HG03025 (cell line): ENCODE results near the gene TTLL10.

ENCODE experiments used
- ATAC-seq: cut with Tn5 transposase; IDR thresholded peaks from one replicate; pipeline ENCODE4 v1.9.1; 2021; ENCODE audit warnings: mild to moderate bottlenecking, moderate library complexity; ENCODE audit not compliant: unreplicated experiment, low FRiP score

Gene TTLL10

DNA sequence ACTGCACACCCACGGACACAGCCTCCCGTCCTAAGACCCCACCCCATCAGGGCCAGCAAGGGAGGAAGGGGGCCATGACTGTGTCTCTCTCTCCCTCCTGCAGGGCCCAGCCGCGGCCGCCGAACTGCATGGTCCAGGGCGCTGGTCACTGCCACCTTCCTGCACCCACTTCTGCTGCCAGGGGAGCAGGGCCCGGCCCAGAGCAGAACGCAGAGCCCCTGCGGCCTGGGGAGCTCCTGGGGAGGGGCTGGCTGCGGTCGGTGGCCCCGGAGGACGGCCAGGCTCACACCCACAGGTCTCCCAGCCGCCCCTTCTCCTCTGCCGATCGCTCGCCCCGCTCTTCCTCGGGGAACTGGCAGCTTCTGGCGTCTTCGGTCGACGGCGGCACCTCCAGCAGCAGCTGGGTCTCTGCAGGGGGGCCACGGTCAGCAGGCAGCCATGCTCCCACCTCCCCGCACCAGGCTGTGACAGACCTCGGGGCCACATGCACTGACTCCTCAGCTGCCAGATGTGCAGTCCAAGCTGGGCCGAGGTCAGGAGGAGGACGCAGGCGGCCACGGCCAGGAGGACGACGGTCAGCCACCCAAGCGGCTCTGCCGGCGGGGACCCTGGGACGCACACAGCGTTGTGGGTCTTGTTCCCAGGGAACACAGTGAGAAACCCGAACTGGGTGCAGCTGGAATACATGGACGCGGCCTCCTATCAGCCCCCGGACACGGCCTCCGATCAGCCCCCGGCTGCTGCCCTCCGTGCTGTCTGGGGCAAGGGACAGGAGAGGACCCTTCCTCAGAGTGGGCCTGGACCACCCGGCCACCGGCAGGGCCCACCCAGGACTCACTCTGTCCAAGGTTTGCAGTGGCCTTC lies 30.1 kb downstream of the TTLL10 start:
- ATAC-seq: no peak

DNA sequence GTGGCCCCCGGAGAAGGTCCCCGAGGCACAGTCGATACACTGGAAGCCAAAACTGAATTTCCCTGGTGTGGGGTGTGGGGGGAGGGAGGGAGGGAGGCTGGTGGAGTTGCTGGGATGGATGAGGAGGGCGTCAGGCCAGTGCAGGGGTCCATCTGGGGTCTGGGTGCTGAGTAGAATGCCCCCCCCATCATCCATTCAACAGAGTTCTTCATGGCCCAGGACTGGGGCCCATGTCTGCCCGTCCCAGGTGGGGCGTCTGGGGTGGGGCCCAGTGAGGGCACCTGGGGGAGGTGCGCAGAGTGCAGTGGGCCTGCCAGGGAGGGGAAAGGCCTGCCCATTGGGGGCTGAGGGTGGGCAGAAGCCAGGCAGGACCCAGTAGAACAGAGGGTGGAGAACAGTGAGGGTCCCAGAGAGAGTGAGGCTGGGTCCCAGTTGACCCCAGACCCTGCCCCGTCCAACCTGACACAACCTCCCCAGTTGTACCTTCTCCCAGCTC lies 30.8 kb downstream of the TTLL10 start:
- no peak for ATAC-seq

DNA sequence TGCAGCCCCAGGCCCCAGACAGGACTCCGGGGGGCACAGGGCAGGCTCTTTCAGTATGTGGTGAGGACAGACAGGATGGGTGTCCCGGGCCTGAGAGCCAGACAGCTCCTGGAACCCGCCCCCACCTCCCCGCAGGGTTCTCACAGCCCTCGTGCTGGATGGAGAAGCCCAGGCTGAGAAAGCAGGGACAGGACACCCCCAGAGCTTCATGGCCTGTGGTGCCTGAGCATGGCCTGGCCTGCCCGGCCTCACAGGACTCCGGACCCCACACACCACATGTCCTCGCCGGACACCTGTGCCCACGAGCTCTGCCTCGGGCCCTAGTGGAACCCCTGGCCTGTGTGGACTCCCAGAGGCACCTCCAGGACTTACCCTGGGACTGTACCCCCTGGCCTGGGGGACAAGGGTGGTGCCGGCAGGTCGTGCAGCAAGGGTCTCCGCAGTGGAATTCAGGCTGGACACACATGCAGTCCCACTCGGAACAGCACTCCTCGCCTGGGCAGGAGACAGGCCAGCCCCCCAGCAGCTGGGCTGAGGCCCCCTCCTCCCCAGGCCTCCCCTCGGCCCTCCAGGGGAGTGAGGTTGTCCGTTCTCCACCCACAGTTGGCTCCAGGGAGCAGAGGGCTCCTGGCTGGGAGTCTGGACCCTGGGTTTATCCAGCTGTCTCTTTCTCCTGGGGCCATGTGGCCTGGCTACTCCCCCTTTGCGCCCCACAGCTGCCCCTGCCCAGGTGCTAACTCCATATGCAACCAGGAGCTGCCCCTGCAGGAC lies 31.5 kb downstream of the TTLL10 start:
- ATAC-seq: no peak

DNA sequence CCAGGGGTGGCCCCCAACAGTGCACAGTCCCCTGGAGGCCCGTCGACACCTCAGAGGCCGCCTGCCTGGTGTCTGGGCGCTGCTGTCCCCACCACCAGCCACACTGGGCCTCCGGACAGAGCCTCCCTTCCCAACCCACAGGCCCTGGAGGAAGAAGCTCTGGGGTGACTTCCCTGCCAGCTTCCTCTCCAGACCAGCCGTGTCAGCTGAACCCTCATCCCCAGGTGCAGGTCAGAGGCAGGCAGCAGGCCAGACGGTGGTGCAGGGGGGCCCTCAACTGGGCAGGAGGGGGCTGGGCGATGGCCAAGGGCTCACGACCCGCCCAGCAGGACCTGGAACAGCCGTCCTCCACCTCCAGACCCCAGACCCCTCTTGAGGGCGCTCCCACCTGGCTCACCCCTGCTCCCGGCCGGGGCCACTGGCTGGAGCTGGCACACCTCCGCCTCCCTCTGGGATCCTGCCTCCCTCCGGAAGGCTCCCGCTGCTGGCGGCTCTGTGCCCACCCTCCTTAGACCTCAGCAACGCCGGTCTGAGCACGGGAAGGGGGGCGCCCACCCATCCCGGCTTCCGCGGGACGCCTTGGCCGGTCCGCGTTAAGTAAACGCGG lies 32.2 kb downstream of the TTLL10 start:
- no peak for ATAC-seq

DNA sequence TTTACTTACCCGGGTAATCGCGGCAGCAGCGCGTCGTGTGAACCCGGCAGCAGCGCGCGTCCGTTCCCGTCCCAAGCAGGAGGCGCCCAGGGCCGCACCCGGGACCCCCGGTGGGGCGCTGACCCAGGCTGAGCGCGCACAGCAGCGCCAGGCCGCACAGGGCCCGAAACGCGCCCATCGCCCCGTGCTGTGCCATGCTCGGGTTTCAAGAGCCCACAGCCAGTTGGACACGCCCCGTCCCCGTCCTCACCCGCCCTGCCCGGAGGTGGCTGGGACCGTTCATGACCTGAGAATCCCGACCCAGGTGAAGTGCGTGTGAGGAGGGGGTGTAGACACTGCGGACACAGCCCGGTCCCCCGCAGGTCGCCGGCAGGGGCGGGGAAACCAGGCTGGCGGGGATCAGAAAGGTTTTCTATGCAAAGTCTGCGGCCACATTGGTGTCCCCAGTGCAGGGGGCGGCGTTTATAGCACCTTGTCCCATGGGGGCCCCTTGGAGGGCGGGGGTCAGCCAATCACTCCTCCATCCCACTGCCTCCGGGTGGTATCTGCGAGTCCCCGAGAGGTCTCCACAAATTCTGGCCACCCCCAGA lies 32.8 kb downstream of the TTLL10 start, which contains the start of gene TNFRSF18:
Gene TNFRSF18 (minus strand): TSS at position 217 of the 590 bp plus-strand sequence. CDS start 21 bp downstream, at position 196.
- ATAC-seq: no peak

DNA sequence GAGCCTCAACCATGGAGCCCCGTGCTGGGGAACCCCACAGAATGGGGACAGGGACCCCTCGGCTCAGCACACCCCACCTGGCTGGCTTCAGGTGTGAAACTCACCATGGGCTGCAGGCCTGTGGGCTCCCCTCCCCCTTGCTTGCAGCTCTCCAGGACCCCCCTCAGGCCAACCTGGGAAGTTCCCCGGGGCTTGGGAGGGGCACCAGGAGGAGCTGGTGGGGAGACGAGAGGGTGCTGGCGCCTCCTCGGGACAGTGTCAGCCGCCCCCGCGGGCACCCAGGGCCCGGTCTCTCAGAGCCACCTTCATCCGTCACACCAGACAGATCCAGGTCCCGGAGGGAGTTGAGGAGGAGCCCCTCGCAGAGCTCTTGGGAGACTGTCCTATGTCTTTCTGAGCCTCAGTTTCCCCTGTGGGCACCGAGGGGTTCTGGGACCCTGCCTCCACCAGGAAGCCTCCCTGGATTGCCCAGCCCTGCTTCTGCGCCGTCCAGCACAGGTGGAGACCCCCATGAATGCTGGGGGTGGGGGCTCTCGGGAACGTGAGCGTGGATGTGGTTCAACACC lies 33.4 kb downstream of the TTLL10 start:
- no peak for ATAC-seq

DNA sequence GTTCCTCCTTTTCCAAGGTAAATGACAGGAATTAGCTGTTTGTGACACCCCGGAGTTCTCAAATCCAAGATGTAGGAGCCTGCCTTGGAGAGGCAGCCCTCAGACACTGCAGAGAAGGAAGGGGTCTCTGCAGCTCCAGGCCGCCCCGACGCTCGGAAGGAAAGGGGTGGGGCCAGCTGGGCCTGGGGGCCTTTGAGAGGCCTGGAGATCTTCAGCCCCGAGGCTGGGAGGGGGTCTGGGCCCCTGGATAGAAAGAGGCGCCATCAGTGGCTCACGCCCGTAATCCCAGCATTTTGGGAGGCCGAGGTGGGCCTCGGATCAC lies 33.9 kb downstream of the TTLL10 start:
- ATAC-seq: no peak

DNA sequence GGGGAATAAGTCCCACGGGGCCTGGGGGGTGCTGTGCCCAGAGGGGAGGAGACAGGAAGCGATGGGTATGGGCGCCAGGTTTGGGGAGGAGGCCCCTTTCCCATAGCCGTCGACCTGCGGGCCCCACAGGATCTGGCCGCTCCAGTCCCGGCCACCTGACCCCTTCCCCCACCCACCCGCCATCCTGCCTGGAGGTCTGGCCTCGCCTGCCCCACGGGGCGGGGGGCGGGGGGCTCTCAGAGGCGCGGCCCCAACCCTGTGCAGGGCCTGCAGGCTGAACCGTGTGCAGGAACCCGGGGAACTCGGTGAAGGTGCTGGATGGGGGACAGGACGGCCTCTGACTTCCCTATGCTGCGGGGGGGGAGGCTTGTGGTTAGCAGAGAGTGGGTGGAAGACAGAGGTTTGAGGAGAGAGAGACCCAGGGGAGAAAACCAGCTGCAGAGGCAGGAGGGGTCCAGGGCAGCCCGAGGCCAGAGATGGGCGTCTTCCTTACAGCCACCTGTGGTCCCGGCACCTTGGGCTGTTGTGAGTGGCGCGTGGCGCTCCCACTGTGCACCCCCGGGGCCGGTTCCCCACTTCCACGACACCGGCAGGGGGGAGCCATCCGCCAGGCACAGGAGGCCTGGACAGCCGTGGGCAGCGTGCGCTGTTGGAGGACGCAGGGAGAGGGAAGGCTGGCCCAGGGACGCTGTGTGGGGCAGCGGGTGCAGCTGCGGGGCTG lies 35.2 kb downstream of the TTLL10 start:
- no peak for ATAC-seq

DNA sequence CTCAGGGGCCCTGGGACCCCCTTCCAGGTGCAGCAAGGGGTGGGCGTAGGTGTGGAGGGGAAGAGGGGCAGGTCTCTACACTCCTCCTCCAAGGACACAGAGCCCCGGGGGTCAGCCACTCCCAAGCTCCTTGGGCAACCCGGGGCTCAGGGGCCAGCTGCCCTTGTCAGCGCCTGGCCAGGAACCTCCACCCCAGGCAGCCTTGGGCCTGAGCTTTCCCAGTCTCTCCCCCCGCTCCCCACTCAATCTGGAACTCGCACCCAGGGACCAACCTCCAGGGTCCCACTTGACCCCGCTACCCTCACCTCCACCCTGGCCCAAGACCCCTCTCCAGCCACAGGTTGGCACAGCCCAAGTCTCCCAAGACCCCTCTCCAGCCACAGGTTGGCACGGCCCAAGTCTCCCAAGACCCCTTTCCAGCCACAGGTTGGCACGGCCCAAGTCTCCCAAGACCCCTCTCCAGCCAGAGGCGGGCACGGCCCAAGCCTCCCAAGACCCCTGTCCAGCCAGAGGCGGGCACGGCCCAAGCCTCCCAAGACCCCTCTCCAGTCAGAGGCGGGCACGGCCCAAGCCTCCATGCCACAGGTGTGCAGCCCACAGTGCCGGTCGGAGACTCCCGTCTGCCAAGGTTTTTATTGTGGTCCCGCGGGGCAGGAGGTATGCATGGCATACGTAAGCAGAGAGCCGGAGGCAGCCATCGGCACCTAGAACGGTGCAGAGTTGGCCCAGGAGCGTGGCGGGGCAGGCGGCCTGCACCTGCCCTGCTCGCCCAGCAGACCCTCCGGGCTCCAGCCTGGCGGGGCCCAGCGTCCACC lies 37.3 kb downstream of the TTLL10 start:
- ATAC-seq: no peak

DNA sequence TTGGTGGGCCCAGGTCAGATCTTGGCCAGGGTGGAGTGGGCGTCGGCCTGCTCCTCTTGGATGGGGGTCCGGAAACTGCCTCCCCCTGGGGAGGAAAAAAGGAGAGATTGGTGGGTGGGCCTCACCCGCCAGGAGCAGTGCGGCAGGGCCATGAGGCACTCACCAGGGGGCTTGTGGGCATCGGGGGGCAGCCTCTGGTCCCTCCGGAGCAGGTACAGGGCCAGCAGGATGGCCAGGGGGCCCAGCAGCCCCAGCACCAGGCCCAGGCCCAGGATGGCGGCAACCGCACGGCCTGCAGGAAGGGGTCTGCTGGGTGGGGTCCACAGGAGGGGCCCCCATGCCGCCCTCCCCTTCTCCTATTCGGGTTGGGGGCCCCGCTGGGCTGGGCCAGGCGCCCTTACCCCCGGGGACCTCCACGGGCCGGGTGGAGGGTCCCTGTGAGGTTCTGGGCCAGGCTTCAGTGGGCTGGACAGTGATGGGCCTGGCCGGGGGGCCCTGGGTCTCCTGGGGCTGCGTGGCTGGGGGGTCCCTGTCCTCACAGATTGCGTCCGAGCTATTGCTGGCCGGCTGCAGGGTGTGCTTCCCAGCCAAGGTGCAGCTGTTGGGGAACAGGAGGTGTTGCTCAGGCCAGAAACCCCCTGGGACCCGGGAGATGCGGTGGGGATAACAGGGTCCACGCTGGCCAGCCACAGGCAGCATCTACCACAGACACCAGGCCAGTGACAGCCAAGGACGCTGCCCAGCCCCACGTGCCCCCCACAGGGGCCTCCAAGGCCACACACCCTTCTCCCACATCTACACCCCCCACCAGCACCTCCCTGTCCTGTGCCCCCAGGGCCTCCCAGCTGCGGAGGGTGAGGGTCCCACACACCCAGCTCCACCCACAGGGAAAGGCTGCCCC lies 38.1 kb downstream of the TTLL10 start:
- ATAC-seq: no peak

DNA sequence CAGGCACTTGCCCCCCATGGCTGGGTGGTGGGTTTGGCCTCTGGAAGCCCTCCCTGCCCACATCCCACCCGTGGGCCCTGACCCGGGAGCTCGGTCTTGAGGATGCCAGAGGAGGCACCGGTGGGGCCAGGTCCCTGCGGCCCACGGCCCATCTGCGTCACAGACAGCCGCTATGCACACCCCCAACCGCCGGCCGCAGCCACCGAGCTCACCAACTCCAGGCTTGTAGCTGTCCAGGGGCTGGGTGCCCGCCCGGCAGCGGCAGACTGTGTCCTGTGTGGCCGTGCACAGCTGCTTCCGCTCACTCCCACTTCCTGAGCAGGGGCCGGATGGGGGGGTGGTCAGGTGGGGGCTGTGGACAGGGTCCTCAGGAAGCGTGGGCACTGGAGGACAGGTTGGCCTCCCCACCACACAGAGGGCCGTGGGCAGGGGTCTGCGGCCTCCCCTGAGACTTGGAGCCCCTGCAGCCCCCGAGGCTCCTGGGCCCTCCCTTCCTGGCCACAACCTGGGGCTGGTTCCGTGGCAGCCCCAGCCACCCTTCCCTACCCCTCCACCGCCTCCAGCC lies 39.2 kb downstream of the TTLL10 start:
- no peak for ATAC-seq

DNA sequence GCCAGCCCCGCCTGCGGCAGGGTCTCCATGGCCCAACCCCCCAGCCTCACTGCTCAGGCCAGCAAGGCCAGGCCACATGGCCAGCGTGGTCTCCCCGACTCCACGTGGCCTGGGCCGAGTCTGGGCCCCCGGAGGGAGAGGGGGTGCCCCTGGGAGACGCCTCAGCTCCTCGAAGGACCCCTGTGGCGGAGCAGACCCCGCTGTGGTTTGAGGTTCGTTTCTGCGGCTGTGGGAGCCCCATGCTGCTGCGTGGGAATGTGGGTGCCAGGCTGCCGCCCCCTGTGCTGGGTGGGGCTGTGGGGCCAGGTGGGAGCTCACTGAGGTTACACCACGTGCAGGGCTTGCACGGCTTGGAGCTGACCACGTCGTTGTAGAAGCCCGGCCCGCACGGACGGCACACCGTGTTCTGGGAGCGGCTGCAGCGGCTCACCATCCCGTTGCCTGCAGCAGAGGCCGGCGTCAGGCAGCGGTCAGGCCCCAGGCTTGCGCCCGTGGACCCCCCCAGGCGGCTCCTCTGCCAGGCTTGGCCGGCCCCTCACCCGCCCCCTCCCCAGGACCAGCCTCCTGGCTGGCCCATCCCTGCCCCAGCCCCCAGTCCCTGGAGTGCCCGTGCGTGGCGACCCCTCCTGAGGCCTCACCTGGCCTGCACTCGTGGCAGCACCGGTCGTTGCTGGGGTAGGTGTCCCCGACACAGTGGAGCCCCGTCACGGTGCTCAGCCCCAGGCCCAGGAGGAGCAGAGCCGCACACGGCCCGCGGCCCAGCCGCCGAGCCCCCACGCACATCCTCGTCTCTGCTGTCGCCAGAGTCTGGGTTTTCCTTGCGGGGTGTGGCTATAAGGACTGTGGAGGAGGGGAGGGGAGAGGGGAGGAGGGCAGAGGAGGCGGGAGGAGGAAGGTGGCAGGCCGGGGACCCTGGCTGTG lies 39.9 kb downstream of the TTLL10 start, which contains the start of gene TNFRSF4:
Gene TNFRSF4 (minus strand): TSS at position 809 of the 921 bp plus-strand sequence. CDS start 26 bp downstream, at position 783.
- ATAC-seq: no peak

DNA sequence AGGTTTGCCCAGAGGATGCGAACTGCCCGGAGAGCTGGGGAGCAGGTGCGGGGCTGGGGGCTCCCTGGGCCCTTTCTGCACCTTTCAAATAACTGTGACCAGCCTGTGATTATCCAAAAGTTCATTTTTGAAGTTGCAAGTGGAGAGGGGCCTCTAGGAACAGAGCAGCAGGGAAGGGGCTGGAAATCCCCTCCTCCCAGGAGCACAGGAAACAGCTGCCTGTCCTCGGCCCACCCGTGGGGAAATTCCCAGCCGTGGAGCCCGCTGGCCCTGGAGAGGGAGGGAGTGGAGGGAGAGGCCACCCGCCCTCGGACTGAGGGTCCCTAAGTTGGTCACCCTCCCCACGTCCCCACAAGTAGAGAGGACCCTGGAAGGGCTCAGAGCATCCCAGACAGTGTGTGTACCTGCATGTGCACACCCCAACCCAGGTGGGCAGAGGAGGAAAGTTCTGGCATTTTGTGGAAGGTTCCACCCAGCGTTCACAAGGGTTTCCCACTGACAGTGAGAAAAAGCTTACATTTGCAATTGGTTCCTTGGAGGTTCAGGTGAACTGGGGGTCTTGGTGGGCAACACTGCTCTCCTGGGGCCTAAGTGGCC lies 41.5 kb downstream of the TTLL10 start:
- no peak for ATAC-seq

DNA sequence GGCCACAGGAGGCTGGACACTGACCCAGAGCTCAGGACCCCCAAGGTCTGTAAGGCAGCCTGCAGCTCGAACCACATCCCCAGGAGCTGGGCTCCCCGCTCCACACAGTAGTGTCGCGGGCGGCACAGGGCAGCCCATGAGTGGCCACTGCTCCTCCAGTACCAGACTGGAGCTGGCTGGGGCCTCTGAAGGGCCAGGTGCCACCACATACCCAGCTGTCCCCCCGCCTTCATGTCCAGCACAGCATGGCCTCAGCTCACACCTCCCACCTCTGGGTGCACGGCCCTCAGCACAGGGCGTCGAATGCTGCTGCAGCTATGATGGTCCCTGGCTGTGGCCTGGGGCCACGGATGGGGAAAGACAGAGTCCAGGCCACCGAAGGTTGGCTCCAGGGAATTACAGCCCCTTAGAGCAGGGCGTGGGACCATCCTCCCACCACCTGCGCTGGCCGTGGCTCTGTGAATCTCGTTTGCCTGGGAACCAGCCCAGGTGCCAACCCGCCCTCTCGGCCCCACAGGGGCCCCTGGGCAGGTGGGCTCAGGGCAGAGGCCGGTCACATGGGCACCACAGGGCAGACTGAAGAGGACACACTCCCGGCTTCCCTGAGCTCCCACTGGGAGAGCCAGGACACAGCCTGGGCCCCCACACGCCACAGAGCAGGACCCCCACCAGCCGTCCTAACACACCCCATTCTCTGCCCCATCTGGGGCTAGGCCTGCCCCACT lies 42.4 kb downstream of the TTLL10 start:
- ATAC-seq: no peak

DNA sequence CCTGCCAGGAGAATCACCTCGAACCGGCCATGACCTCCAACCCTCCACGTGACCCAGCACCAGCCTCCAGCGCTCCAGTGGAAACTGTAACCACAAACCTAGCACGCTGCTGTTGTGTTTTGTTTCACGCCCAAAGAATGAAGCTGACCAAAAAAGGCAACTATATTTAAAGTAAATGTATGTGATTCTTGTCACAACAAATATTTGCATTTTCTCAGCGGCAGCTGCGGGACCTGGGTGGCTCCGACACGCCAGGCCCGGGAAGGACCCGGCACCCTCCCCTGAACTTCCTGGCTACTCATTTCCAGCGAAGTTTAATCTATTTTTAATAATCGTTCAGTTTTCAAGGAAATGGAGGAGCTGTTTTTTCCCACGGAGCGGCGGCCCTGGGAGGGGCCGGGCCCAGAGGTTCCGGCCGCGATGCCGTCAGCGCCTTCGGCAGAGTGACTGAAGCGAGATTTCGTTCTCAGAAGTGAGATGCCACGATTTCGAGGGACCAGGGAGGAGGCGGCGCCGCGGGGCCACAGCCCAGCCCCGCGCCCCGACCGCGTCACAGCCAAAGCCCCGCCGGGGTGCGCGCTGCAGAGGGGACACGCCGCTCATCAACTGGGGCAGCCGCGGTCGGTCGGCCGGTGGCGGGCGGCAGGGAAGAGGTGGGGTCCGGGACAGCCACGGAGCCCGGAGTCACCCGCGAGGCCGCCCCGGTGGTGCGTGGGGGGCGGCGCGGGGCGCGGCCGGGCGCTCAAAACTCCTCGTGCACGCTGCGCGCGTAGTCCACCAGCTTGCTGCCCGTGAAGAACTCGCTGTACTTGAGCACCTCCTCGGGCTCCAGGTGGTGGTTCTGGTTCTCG lies 43.3 kb downstream of the TTLL10 start:
- ATAC-seq: no peak
